Naive thymus-derived CD4-positive, alpha-beta T cell (primary cell): ENCODE results near the gene LYZL6. TPM values are rescaled to one million over a fixed set of nuclear protein-coding genes. Genes with fewer than 3 reads are reported as not detected.

Experiments used
- ATAC-seq: fragments of 150-1000 bp; cut with Tn5 transposase; 2 replicates; pipeline ENCODE4 v1.10.0; 2021; ENCODE audit warnings: mild to moderate bottlenecking, moderate library complexity
- CTCF ChIA-PET: fragments of 350-600 bp; sonication (Branson Sonifier 250); formaldehyde crosslinking; loops from one replicate; lab custom pipeline; 2021; ENCODE audit warnings: antibody characterized with exemption; lab: Charles Lee
- POLR2A ChIA-PET: fragments of 350-600 bp; sonication (Branson Sonifier 250); formaldehyde crosslinking; loops from one replicate; lab custom pipeline; 2021; ENCODE audit warnings: antibody characterized with exemption, inconsistent platforms; lab: Charles Lee
- DNase-seq, 9 donors: peaks; one replicate each; pipeline versions ENCODE4 v3.0.0 to v3.0.0-alpha.2; 2020 to 2022; ENCODE audit warnings: mixed read lengths in 1 of 9
- H3K27ac ChIP-seq: one replicate; pipeline ENCODE4 v1.7.0; 2013; ENCODE audit warnings: mild to moderate bottlenecking, low read depth, low read length, moderate library complexity
- H3K27me3 ChIP-seq, 2 donors: one replicate each; pipeline ENCODE4 v1.7.0; 2013; ENCODE audit warnings: low read length in 2 of 2, mild to moderate bottlenecking in 2 of 2, moderate library complexity in 2 of 2; ENCODE audit not compliant: control insufficient read depth in 2 of 2, insufficient read depth in 2 of 2
- H3K36me3 ChIP-seq, 3 experiments: 1 replicate in 2 of 3; 2 replicates in 1 of 3; pipeline ENCODE4 v1.7.0; 2013; ENCODE audit warnings: low read length in 3 of 3, mild to moderate bottlenecking in 3 of 3, moderate library complexity in 1 of 3; ENCODE audit not compliant: insufficient read depth in 3 of 3, control insufficient read depth in 2 of 3
- H3K4me1 ChIP-seq, 2 donors: one replicate each; pipeline ENCODE4 v1.7.0; 2013; ENCODE audit warnings: low read length in 2 of 2, mild to moderate bottlenecking in 2 of 2, moderate library complexity in 1 of 2; ENCODE audit not compliant: control insufficient read depth in 2 of 2, insufficient read depth in 2 of 2
- H3K4me3 ChIP-seq: 2 replicates; pipeline ENCODE4 v1.7.0; 2013; ENCODE audit warnings: mild to moderate bottlenecking, low read length
- H3K9me3 ChIP-seq, 3 experiments: 1 replicate in 2 of 3; 2 replicates in 1 of 3; pipeline ENCODE4 v1.7.0; 2013; ENCODE audit warnings: low read length in 3 of 3; ENCODE audit not compliant: control insufficient read depth in 2 of 3
- H3K27ac Mint-ChIP-seq, 9 donors: one replicate each; pipeline ENCODE4 v1.8.0; 2020 to 2022; ENCODE audit warnings: mixed read lengths in 9 of 9, mild to moderate bottlenecking in 8 of 9, moderate library complexity in 5 of 9, inconsistent platforms in 2 of 9
- H3K27me3 Mint-ChIP-seq, 5 donors: one replicate each; pipeline ENCODE4 v1.8.0; 2021 to 2022; ENCODE audit warnings: mixed read lengths in 5 of 5, mild to moderate bottlenecking in 1 of 5
- H3K36me3 Mint-ChIP-seq, 5 donors: one replicate each; pipeline ENCODE4 v1.8.0; 2020 to 2022; ENCODE audit warnings: mixed read lengths in 5 of 5, mild to moderate bottlenecking in 3 of 5, inconsistent platforms in 1 of 5
- H3K4me1 Mint-ChIP-seq, 7 donors: one replicate each; pipeline ENCODE4 v1.8.0; 2020 to 2022; ENCODE audit warnings: mixed read lengths in 7 of 7, mild to moderate bottlenecking in 3 of 7, inconsistent platforms in 1 of 7
- H3K4me3 Mint-ChIP-seq, 10 donors: one replicate each; pipeline ENCODE4 v1.8.0; 2020 to 2022; ENCODE audit warnings: mild to moderate bottlenecking in 10 of 10, mixed read lengths in 10 of 10, moderate library complexity in 6 of 10, inconsistent platforms in 2 of 10
- H3K9me3 Mint-ChIP-seq, 11 donors: one replicate each; pipeline ENCODE4 v1.8.0; 2020 to 2022; ENCODE audit warnings: mixed read lengths in 11 of 11, mild to moderate bottlenecking in 4 of 11, inconsistent platforms in 1 of 11, moderate library complexity in 1 of 11
- intact Hi-C, 2 donors: fragments of 100-400 bp; cut with micrococcal nuclease; formaldehyde crosslinking; loops; one replicate each; pipeline ENCODE4 v1.15.1; 2023
- polyA plus RNA-seq, 2 donors: library from polyadenylated mRNA; unstranded; fragments of 300-500 nt; fragmentation: Illumina TruSeq; gene quantifications; one replicate each; pipeline ENCODE4 v1.2.3, GENCODE V29; 2021
- total RNA-seq, 6 experiments: library from RNA in 5 of 6; stranded (reverse) in 5 of 6; gene quantifications; 1 replicate in 5 of 6; 2 replicates in 1 of 6; pipeline ENCODE4 v1.2.3 and lab custom pipeline; 2021 to 2026

The LYZL6 gene
- total and polyA plus RNA-seq, 7 experiments from 2014 or later: not detected

DNA sequence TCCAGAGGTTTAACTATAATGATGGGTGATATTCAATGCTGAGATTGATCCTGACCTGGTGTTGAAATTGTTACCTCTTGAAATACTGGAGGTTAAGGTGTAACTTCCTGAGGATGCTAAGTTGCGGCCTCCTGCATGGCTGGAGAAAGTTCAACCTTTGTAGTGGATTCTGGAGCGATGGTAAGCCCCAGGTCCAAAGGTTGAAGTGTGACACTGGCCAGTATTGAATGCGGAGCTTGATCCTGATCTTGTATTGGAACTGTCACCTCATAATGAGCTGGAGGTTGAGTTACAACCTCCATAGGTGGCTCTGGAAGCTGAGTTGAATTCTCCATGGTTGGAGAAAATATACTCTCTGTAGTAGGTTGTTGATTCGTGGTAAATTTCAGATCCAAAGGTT lies 29.9 kb downstream of the LYZL6 start:
- DNase-seq (no peak), ATAC-seq (no peak)
- Histone ChIP-seq H3K27me3 (no peaks in the 10 kb centered on the region), H3K9me3 (no peaks in the 10 kb centered on the region), H3K4me1 (peaks cover 0 to 20% of the 10 kb centered on the region in 2 donors), H3K36me3 (no peaks in the 10 kb centered on the region), H3K27ac (no peak overlapping the region), H3K4me3 (no peak overlapping the region)
- Mint-ChIP-seq H3K9me3 (no peaks in the 10 kb centered on the region), H3K27ac (no peak overlapping the region), H3K4me1 (peaks cover 0 to 19% (median 0%) of the 10 kb centered on the region in 7 donors), H3K4me3 (no peak overlapping the region), H3K36me3 (peaks cover 0 to 38% (median 0%) of the 10 kb centered on the region in 5 donors), H3K27me3 (no peaks in the 10 kb centered on the region)
- intact Hi-C loops: no loop called here
- POLR2A ChIA-PET: interaction anchor here (0.5 kb wide), 1 partner anchor 82 kb away, joined by 3 read pairs; no protein-coding TSS in a partner anchor
- CTCF ChIA-PET: interaction anchor here (0.6 kb wide), 1 partner anchor 26 kb away, joined by 3 read pairs; no protein-coding TSS in a partner anchor

DNA sequence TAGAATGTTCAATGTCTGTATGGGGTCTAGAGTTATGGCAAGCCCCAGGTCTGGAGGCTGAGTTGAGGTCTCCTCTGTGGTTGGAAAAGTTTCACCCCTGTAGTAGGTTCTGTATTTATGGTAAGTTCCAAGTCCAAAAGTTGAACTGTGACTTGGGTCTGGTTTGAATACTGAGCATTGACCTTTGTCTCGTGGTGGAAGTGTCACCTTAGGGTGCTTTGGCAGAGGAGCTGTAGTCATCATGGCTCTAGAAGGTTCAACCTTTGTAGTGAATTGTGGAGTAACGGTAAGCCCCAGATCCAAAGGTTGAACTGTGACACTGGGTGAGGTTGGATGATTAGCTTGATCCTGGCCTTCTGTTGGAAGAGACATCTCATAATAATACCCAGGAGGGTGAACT lies 30.6 kb downstream of the LYZL6 start:
- CTCF ChIA-PET: no interaction called here

DNA sequence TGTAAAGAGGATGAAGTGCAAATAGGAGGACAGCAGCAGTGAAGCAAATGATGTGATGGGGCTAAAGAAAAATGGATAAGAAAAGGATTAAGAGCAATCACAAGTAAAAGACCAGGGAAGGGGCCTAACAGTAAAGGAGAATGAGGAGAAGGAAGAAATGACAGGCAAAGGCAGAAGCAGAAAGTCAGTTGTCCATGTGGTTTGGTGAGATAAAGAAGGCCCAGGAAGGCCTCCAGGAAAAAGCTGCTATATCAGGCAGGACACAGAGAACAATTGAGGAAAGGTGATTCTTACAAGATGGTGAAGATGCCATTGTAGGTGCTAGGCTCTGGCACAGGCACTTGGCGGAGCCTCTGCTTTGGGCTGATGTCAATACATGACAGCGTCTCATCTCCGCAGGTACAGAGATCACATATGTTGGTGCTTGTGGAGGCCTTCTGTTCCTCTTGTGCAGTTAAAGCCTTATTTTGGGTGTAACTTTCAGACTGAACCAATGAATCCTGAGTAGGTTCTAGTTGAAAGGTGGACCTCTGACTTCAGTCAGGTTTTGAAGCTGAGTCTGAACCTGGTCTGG lies 31.1 kb downstream of the LYZL6 start:
- POLR2A ChIA-PET: no interaction called here
- intact Hi-C loops: no loop called here
- Histone ChIP-seq H3K27ac (no peak overlapping the region), H3K36me3 (no peaks in the 10 kb centered on the region), H3K4me3 (no peak overlapping the region), H3K27me3 (no peaks in the 10 kb centered on the region), H3K4me1 (peaks cover 0 to 20% of the 10 kb centered on the region in 2 donors), H3K9me3 (no peaks in the 10 kb centered on the region)
- Mint-ChIP-seq H3K4me1 (peaks cover 0 to 21% (median 0%) of the 10 kb centered on the region in 7 donors), H3K36me3 (peaks cover 0 to 32% (median 0%) of the 10 kb centered on the region in 5 donors), H3K27me3 (no peaks in the 10 kb centered on the region), H3K9me3 (no peaks in the 10 kb centered on the region), H3K4me3 (no peak overlapping the region), H3K27ac (no peak overlapping the region)
- DNase-seq: no peak
- CTCF ChIA-PET: no interaction called here
- ATAC-seq: no peak

More for the DNA sequence above, 30.6 kb downstream of the LYZL6 start:
- POLR2A ChIA-PET: interaction anchor here (0.5 kb wide), 1 partner anchor 81 kb away, joined by 3 read pairs; no protein-coding TSS in a partner anchor
- peaks cover 0 to 20% of the 10 kb centered on the region in 2 donors for H3K4me1 ChIP-seq
- peaks cover 0 to 21% (median 0%) of the 10 kb centered on the region in 7 donors for H3K4me1 Mint-ChIP-seq
- no peak overlapping the region for H3K4me3 ChIP-seq
- no peaks in the 10 kb centered on the region for H3K9me3 Mint-ChIP-seq
- no peak overlapping the region for H3K27ac Mint-ChIP-seq
- no peak for ATAC-seq
- no peaks in the 10 kb centered on the region for H3K27me3 ChIP-seq
- no peak overlapping the region for H3K27ac ChIP-seq
- H3K27me3 Mint-ChIP-seq: no peaks in the 10 kb centered on the region
- no peak overlapping the region for H3K4me3 Mint-ChIP-seq
- intact Hi-C loops: no loop called here
- H3K36me3 Mint-ChIP-seq: peaks cover 0 to 32% (median 0%) of the 10 kb centered on the region in 5 donors
- DNase-seq: no peak
- H3K36me3 ChIP-seq: no peaks in the 10 kb centered on the region
- H3K9me3 ChIP-seq: no peaks in the 10 kb centered on the region

DNA sequence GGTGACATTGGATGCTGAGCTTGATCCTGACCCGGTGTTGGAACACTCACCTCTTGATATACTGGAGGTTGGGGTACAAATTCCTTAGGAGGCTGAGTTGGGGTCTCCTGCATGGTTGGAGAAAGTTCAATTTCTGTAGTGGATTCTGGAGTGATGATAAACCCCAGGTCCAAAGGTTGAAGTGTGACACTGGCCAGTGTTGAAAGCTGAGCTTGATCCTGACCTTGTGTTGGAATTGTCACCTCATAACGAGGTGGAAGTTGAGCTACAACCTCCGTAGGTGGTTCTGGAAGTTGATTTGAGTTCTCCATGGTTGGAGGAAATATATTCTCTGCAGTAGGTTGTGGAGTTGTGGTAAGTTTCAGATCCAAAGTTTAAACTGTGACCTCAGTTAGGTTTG lies 34.1 kb downstream of the LYZL6 start:
- Histone ChIP-seq H3K4me3 (no peak overlapping the region), H3K27me3 (no peaks in the 10 kb centered on the region), H3K9me3 (no peaks in the 10 kb centered on the region), H3K36me3 (no peaks in the 10 kb centered on the region), H3K27ac (no peak overlapping the region), H3K4me1 (peaks cover 0 to 20% of the 10 kb centered on the region in 2 donors)
- Mint-ChIP-seq H3K9me3 (no peaks in the 10 kb centered on the region), H3K27me3 (peaks cover 0 to 4% (median 0%) of the 10 kb centered on the region in 5 donors), H3K4me3 (no peak overlapping the region), H3K36me3 (peaks cover 0 to 20% (median 0%) of the 10 kb centered on the region in 5 donors), H3K4me1 (peaks cover 0 to 14% (median 0%) of the 10 kb centered on the region in 7 donors), H3K27ac (no peak overlapping the region)
- ChIA-PET POLR2A (no interaction called here), CTCF (no interaction called here)
- DNase-seq (no peak), ATAC-seq (no peak)
- intact Hi-C loops: no loop called here

DNA sequence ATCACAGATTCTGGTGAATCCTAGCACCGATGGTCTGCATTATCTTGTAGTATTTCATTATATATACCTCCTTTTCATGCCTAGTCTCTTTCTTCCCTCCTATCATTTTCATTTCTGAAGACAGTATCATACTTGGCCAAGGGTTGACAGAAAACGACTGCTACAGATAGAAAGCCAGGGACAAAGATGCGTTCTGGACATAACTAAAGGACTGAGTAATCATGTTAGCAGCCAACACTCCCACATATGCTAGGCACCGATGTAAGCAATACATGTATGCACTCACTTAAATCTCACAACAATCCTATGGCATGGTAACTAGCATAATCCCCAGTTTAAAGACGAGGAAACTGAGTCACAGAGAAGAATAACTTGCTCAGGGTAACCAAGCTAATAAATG lies 35.8 kb downstream of the LYZL6 start:
- no peak overlapping the region for H3K27ac Mint-ChIP-seq
- Histone ChIP-seq H3K27me3 (no peaks in the 10 kb centered on the region), H3K36me3 (no peaks in the 10 kb centered on the region), H3K9me3 (no peaks in the 10 kb centered on the region), H3K4me1 (peaks cover 0 to 7% of the 10 kb centered on the region in 2 donors), H3K27ac (no peak overlapping the region), H3K4me3 (no peak overlapping the region)
- CTCF ChIA-PET: no interaction called here
- peaks cover 0 to 2% (median 0%) of the 10 kb centered on the region in 7 donors for H3K4me1 Mint-ChIP-seq
- POLR2A ChIA-PET: no interaction called here
- intact Hi-C loops: no loop called here
- H3K4me3 Mint-ChIP-seq: no peak overlapping the region
- DNase-seq (no peak), ATAC-seq (no peak)
- peaks cover 0 to 4% (median 0%) of the 10 kb centered on the region in 5 donors for H3K27me3 Mint-ChIP-seq
- peaks cover 0 to 13% (median 0%) of the 10 kb centered on the region in 5 donors for H3K36me3 Mint-ChIP-seq
- H3K9me3 Mint-ChIP-seq: no peaks in the 10 kb centered on the region

DNA sequence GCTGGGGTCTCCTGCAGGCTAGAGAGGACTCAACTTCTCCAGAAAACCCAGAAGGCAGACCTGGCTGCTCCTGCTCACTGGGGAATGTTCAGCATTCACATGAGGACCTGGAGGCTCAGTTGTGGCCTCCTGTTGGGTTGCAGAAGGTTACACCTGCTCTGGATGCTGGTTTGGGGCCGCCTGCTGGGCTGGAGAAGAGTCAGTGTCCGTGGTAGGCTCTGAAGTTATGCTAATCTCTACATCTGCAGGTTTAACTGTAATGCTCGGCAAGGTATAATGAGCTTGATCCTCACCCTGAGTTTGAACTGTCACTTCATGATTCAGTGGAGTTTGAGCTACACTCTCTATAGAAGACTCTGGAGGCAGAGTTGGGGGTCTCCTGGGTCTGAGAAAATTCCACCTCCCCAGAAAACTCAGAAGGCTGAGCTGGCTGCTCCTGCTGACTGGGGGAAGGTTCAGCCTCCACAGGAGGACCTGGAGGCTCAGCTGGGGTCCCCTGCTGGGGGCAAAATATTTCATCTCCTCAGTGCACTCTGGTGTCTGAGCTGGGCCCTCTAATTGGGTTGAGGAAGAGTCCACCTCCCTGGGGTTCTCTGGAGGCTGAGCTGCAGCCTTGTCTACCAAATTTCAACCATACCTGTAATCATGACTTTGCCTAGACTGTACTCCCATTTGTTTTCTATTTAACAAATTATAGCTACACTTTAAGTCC lies 36.4 kb downstream of the LYZL6 start:
- peaks cover 0 to 11% (median 0%) of the 10 kb centered on the region in 5 donors for H3K36me3 Mint-ChIP-seq
- no peak for ATAC-seq
- POLR2A ChIA-PET: no interaction called here

More for the DNA sequence above, 36.4 kb downstream of the LYZL6 start:
- H3K9me3 Mint-ChIP-seq: no peaks in the 10 kb centered on the region
- DNase-seq: no peak
- intact Hi-C loops: no loop called here
- H3K27ac Mint-ChIP-seq: no peak overlapping the region
- CTCF ChIA-PET: no interaction called here
- Histone ChIP-seq H3K36me3 (no peaks in the 10 kb centered on the region), H3K4me3 (no peak overlapping the region), H3K27ac (no peak overlapping the region), H3K9me3 (no peaks in the 10 kb centered on the region), H3K4me1 (peaks cover 0 to 12% of the 10 kb centered on the region in 2 donors), H3K27me3 (no peaks in the 10 kb centered on the region)
- peaks cover 0 to 2% (median 0%) of the 10 kb centered on the region in 7 donors for H3K4me1 Mint-ChIP-seq
- H3K27me3 Mint-ChIP-seq: peaks cover 0 to 4% (median 0%) of the 10 kb centered on the region in 5 donors
- no peak overlapping the region for H3K4me3 Mint-ChIP-seq
